H1 (cell line): ENCODE measurements around the gene CDH12. TPM values are rescaled to one million over a fixed set of nuclear protein-coding genes. Genes with fewer than 3 reads are reported as not detected.

Source experiments
- CTCF ChIA-PET: fragments of 300-600 bp; sonication (Branson Sonifier 250); formaldehyde crosslinking; loops from one replicate; lab custom pipeline; 2021; ENCODE audit not compliant: partially characterized antibody; lab: Charles Lee
- POLR2A ChIA-PET: fragments of 300-600 bp; sonication (Branson Sonifier 250); formaldehyde crosslinking; loops from one replicate; lab custom pipeline; 2021; ENCODE audit warnings: inconsistent platforms; ENCODE audit not compliant: partially characterized antibody; lab: Charles Lee
- DNase-seq, 2 experiments: peaks; one replicate each; pipeline versions ENCODE4 v3.0.0 to v3.0.0-alpha.2; 2010 to 2022; ENCODE audit warnings: low spot score in 2 of 2, low read depth in 1 of 2, mixed read lengths in 1 of 2
- FAIRE-seq: peaks from 2 replicates; lab custom pipeline; 2011; peaks lifted over from hg19 to GRCh38; lab: Jason Lieb, UNC
- H2AFZ ChIP-seq: 2 replicates; pipeline ENCODE4 v1.8.1; 2012; ENCODE audit warnings: low read length, inconsistent platforms
- H2AK5ac ChIP-seq: 2 replicates; pipeline ENCODE4 v1.6.1; 2013; ENCODE audit warnings: low read depth, low read length
- H2BK120ac ChIP-seq: replicated peaks from 2 replicates; pipeline ENCODE3; 2013; ENCODE audit warnings: low read depth, low read length, inconsistent platforms
- H2BK12ac ChIP-seq: 2 replicates; pipeline ENCODE4 v1.6.1; 2013; ENCODE audit warnings: low read depth, low read length
- H2BK15ac ChIP-seq: 2 replicates; pipeline ENCODE4 v1.6.1; 2013; ENCODE audit warnings: low read length
- H2BK20ac ChIP-seq: 2 replicates; pipeline ENCODE4 v1.6.1; 2013; ENCODE audit warnings: low read length
- H2BK5ac ChIP-seq: 2 replicates; pipeline ENCODE4 v1.6.1; 2013; ENCODE audit warnings: low read depth, low read length
- H3K14ac ChIP-seq: 2 replicates; pipeline ENCODE4 v1.6.1; 2013; ENCODE audit warnings: inconsistent platforms; ENCODE audit not compliant: insufficient read length
- H3K18ac ChIP-seq: 2 replicates; pipeline ENCODE4 v1.6.1; 2013; ENCODE audit warnings: low read length; ENCODE audit errors: extremely low read depth
- H3K23ac ChIP-seq: 2 replicates; pipeline ENCODE4 v1.6.1; 2013; ENCODE audit warnings: inconsistent platforms; ENCODE audit not compliant: insufficient read length
- H3K23me2 ChIP-seq: 2 replicates; pipeline ENCODE4 v1.6.1; 2013; ENCODE audit warnings: low read depth, low read length
- H3K27ac ChIP-seq: 2 replicates; pipeline ENCODE4 v1.6.1; 2011; ENCODE audit warnings: low read depth, low read length, inconsistent platforms
- H3K27me3 ChIP-seq, 4 experiments: replicated peaks in 1 of 4; 1 replicate in 1 of 4; 2 replicates in 3 of 4; pipeline versions ENCODE4 v1.6.1 to v1.8.1; 2011 to 2013; ENCODE audit warnings: low read length in 3 of 4, mild to moderate bottlenecking in 3 of 4, inconsistent platforms in 2 of 4, mixed read lengths in 2 of 4, moderate library complexity in 1 of 4; ENCODE audit not compliant: control insufficient read depth in 3 of 4, insufficient read depth in 3 of 4; ENCODE audit errors: extremely low read depth in 1 of 4
- H3K36me3 ChIP-seq, 4 experiments: 2 replicates each; pipeline versions ENCODE4 v1.6.1 to v1.8.1; 2011 to 2013; ENCODE audit warnings: mild to moderate bottlenecking in 4 of 4, low read length in 3 of 4, moderate library complexity in 2 of 4, control low read depth in 1 of 4, inconsistent platforms in 1 of 4; ENCODE audit not compliant: insufficient read depth in 4 of 4, control insufficient read depth in 2 of 4
- H3K4ac ChIP-seq: replicated peaks from 2 replicates; pipeline ENCODE3; 2013; ENCODE audit warnings: low read length, low read depth, mixed read lengths, inconsistent platforms; ENCODE audit not compliant: insufficient read length
- H3K4me1 ChIP-seq, 4 experiments: replicated peaks in 1 of 4; 1 replicate in 1 of 4; 2 replicates in 3 of 4; pipeline versions ENCODE4 v1.6.1 to v1.8.1; 2011 to 2013; ENCODE audit warnings: low read length in 3 of 4, inconsistent platforms in 2 of 4, mixed read lengths in 1 of 4; ENCODE audit not compliant: insufficient read depth in 4 of 4, control insufficient read depth in 3 of 4
- H3K4me2 ChIP-seq, 2 experiments: 2 replicates each; pipeline versions ENCODE4 v1.6.1 to v1.8.1; 2011 to 2013; ENCODE audit warnings: low read depth in 2 of 2, low read length in 2 of 2, control low read depth in 1 of 2, inconsistent platforms in 1 of 2, mild to moderate bottlenecking in 1 of 2; ENCODE audit not compliant: insufficient read depth in 1 of 2
- H3K4me3 ChIP-seq, 4 experiments: fragments of 200-600, 300-600 bp in 1 of 4; sonication (generic), shearing (Covaris generic), sonication (Bioruptor Twin) in 1 of 4; 2 replicates each; pipeline versions ENCODE4 v1.5.1 to v1.8.1; 2011 to 2016; ENCODE audit warnings: low read length in 4 of 4, low read depth in 3 of 4, control low read depth in 2 of 4, inconsistent platforms in 2 of 4, mild to moderate bottlenecking in 2 of 4, mixed read lengths in 1 of 4, moderate library complexity in 1 of 4; ENCODE audit not compliant: insufficient read depth in 2 of 4; ENCODE audit errors: extremely low read depth in 1 of 4
- H3K56ac ChIP-seq: replicated peaks from 2 replicates; pipeline ENCODE3; 2013; ENCODE audit warnings: low read depth, mild to moderate bottlenecking, mixed read lengths, low read length, inconsistent platforms; ENCODE audit not compliant: insufficient read length
- H3K79me1 ChIP-seq: 2 replicates; pipeline ENCODE4 v1.6.1; 2013; ENCODE audit warnings: low read depth, low read length, control low read depth
- H3K79me2 ChIP-seq, 2 experiments: 2 replicates each; pipeline versions ENCODE4 v1.6.1 to v1.8.1; 2012 to 2013; ENCODE audit warnings: low read length in 2 of 2, mild to moderate bottlenecking in 2 of 2, inconsistent platforms in 1 of 2; ENCODE audit not compliant: insufficient read depth in 2 of 2, control insufficient read depth in 1 of 2
- H3K9ac ChIP-seq, 4 experiments: replicated peaks in 1 of 4; 1 replicate in 1 of 4; 2 replicates in 3 of 4; pipeline versions ENCODE4 v1.6.1 to v1.8.1; 2011 to 2013; ENCODE audit warnings: low read depth in 3 of 4, low read length in 3 of 4, control low read depth in 2 of 4, mild to moderate bottlenecking in 2 of 4, moderate library complexity in 2 of 4, inconsistent platforms in 1 of 4; ENCODE audit errors: extremely low read depth in 1 of 4
- H3K9me3 ChIP-seq, 2 experiments: 2 replicates each; pipeline versions ENCODE4 v1.6.1 to v1.8.1; 2012 to 2013; ENCODE audit warnings: mild to moderate bottlenecking in 2 of 2, moderate library complexity in 2 of 2, control low read depth in 1 of 2, inconsistent platforms in 1 of 2, low read depth in 1 of 2, low read length in 1 of 2, mixed read lengths in 1 of 2; ENCODE audit not compliant: insufficient read depth in 2 of 2
- H4K20me1 ChIP-seq, 2 experiments: replicated peaks in 1 of 2; 2 replicates each; pipeline versions ENCODE3 to v1.8.1; 2011 to 2013; ENCODE audit warnings: inconsistent platforms in 2 of 2, low read length in 2 of 2, mild to moderate bottlenecking in 1 of 2; ENCODE audit not compliant: insufficient read depth in 2 of 2, control insufficient read depth in 1 of 2
- H4K5ac ChIP-seq: 2 replicates; pipeline ENCODE4 v1.6.1; 2013; ENCODE audit warnings: low read length, low read depth, mixed read lengths, inconsistent platforms; ENCODE audit not compliant: insufficient read length
- H4K8ac ChIP-seq: 2 replicates; pipeline ENCODE4 v1.8.0; 2013; ENCODE audit warnings: mild to moderate bottlenecking, moderate library complexity, low read length, inconsistent platforms; ENCODE audit not compliant: insufficient read depth; ENCODE audit errors: extremely low read depth
- H4K91ac ChIP-seq: replicated peaks from 2 replicates; pipeline ENCODE3; 2013; ENCODE audit warnings: low read length, mixed read lengths, inconsistent platforms; ENCODE audit not compliant: insufficient read length
- WGBS, 2 experiments: shearing (Covaris generic) in 1 of 2; methylation state at CpG; one replicate each; pipeline versions ENCODE4 v1.1.6 to v1.1.7; 2013 to 2015; ENCODE audit warnings: low lambda C conversion rate in 2 of 2, mixed read lengths in 2 of 2, inconsistent platforms in 1 of 2, low coverage in 1 of 2, missing lambda C conversion rate in 1 of 2; ENCODE audit not compliant: insufficient replicate concordance in 2 of 2, insufficient coverage in 1 of 2, insufficient read length in 1 of 2; ENCODE audit errors: extremely low coverage in 1 of 2, missing lambda C conversion rate in 1 of 2; 5-methylcytosine and 5-hydroxymethylcytosine counted together
- polyA plus RNA-seq, 7 experiments: library from polyadenylated mRNA; depleted of rRNA in 3 of 7; stranded (reverse) in 5 of 7; unstranded in 2 of 7; fragments of >200 nt in 5 of 7; fragments of 200-250 nt in 2 of 7; gene quantifications; 1 replicate in 5 of 7; 2 replicates in 1 of 7; 4 replicates in 1 of 7; pipeline versions ENCODE4 v1.2.1 to v1.2.3, GENCODE V29; 2011 to 2013; ENCODE audit warnings: missing spikeins in 2 of 7, mixed read lengths in 2 of 7
- total RNA-seq: library from RNA; stranded (reverse); fragmentation: NEBNext Ultra II Directional; extraction: Animal tissue kit (Norgen Biotek cat#: 25700); gene quantifications from 2 replicates; pipeline ENCODE4 v1.2.1, GENCODE V29; 2021

The CDH12 gene
- total and polyA plus RNA-seq, 2 of the 8 experiments (the other 6 are each of a cell fraction or from before 2014, with no cell fraction given) = 0.03 TPM; not detected in 1

DNA sequence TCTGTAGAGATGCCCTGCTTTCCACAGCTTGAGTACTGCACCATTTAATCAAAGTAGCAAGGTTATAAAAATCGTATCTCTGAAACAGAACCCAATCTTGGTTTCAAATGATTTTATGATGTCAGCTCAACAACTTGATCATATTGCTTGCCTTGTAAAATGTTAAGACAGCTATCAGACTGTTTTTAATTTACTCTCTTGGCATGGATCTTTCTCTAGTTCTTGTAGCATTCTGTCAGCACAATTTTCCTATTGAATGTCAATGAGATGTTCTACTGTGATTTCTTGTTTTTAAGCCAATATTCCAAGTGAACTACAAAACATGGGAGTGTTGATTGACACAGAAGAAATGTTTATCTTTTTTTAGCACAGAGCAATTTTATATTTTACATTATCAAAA lies 313.4 kb downstream of the CDH12 start:
- Histone ChIP-seq H2BK5ac (no peak overlapping the region), H2BK12ac (no peak overlapping the region), H3K79me2 (no peaks in the 10 kb centered on the region), H4K8ac (no peak overlapping the region), H3K4me2 (no peak overlapping the region), H4K91ac (no peak overlapping the region), H2AFZ (no peak overlapping the region), H3K4me3 (no peak overlapping the region), H2BK20ac (no peak overlapping the region), H4K20me1 (no peaks in the 10 kb centered on the region), H3K9me3 (peaks cover 6 to 9% of the 10 kb centered on the region in 2 experiments; a peak in 2 of 4 replicates), H3K9ac (no peak overlapping the region), H2AK5ac (no peak overlapping the region), H3K23me2 (no peaks in the 10 kb centered on the region; the same call in 1 of the 2 replicates), H3K18ac (no peak overlapping the region), H4K5ac (no peak overlapping the region), H3K4ac (no peak overlapping the region), H3K56ac (no peak overlapping the region), H3K27ac (no peak overlapping the region), H3K79me1 (no peaks in the 10 kb centered on the region), H3K4me1 (no peaks in the 10 kb centered on the region), H3K14ac (no peak overlapping the region), H3K23ac (no peak overlapping the region), H3K36me3 (no peaks in the 10 kb centered on the region), H3K27me3 (no peaks in the 10 kb centered on the region), H2BK15ac (no peak overlapping the region), H2BK120ac (no peak overlapping the region)
- 87% methylated on average over 1 of the region's 1 CpG; no CpG with 5 or more reads in 1 of the 2 experiments for WGBS, 2 experiments
- ChIA-PET POLR2A (no interaction called here), CTCF (no interaction called here)
- FAIRE-seq (no peak), DNase-seq (no peak)
